ENCODE data around the gene LMCD1. TPM values are rescaled to one million over a fixed set of nuclear protein-coding genes. Genes with fewer than 3 reads are reported as not detected.

The LMCD1 gene
- total RNA-seq, 1 experiment from 2014 or later, result 23.9 TPM

DNA sequence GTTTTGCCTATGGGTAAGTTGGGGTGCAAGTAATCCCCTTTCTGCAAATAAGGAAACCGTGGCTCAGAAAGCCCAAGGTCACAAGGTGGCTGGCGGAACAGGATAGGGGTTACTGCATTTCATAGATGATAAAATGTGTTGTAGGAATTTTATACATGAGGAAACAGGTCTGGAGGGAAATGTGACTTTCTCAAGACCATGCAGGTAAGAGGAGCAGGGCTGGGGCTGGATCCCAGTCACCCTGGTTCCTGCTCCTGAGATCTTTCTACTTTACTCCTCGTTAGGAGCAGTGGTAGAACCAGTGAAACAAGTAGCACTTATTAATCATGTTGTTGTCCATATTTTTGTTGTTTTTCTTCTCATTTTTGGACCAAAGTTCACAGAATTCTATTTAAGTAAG, 79.8 kb downstream of the LMCD1 start:
- H3K36me3 ChIP-seq (ENCODE audit: control insufficient read depth, insufficient read depth, low read length), result no peaks in the 10 kb centered on the region
- TF ChIP-seq CTCF (IDR thresholded peaks at IDR 0.05; ENCODE audit: insufficient read depth in 1 of 2, low read depth in 1 of 2, low read length in 1 of 2, severe bottlenecking in 1 of 2, unreplicated experiment in 1 of 2), result no peak
- no peaks in the 10 kb centered on the region for H3K9me3 ChIP-seq
- H3K4me3 ChIP-seq (ENCODE audit: low read depth, low read length), result no peak overlapping the region
- peaks cover 11% of the 10 kb centered on the region for H3K4me1 ChIP-seq
- ChIA-PET CTCF (no interaction called here), POLR2A (interaction anchor here (0.5 kb wide), 1 partner anchor 405 kb away, joined by 3 read pairs; no protein-coding TSS in a partner anchor)
- Mint-ChIP-seq H3K4me3 (ENCODE audit: unreplicated experiment) (no peak overlapping the region), H3K9me3 (ENCODE audit: unreplicated experiment) (no peaks in the 10 kb centered on the region), H3K27me3 (ENCODE audit: insufficient read depth, unreplicated experiment) (no peaks in the 10 kb centered on the region), H3K27ac (ENCODE audit: unreplicated experiment) (no peak overlapping the region), H3K36me3 (ENCODE audit: insufficient read depth, unreplicated experiment) (no peaks in the 10 kb centered on the region), H3K4me1 (ENCODE audit: low read depth, unreplicated experiment) (peaks cover 9% of the 10 kb centered on the region)
- intact Hi-C loops (cut with micrococcal nuclease; ENCODE audit: unreplicated experiment), result no loop called here
- no peaks in the 10 kb centered on the region for H3K27me3 ChIP-seq (replicated peaks; ENCODE audit: control insufficient read depth, insufficient read depth, low read length)
- BruUV-seq (replicated peaks), result no TSS peak
- DNase-seq, result no peak

- Mint-ChIP-seq H3K27me3 (ENCODE audit: insufficient read depth, unreplicated experiment) (no peaks in the 10 kb centered on the region), H3K36me3 (ENCODE audit: insufficient read depth, unreplicated experiment) (no peaks in the 10 kb centered on the region), H3K4me3 (ENCODE audit: unreplicated experiment) (no peak overlapping the region), H3K4me1 (ENCODE audit: low read depth, unreplicated experiment) (peaks cover 9% of the 10 kb centered on the region), H3K9me3 (ENCODE audit: unreplicated experiment) (no peaks in the 10 kb centered on the region), H3K27ac (ENCODE audit: unreplicated experiment) (no peak overlapping the region)
- TF ChIP-seq CTCF (IDR thresholded peaks at IDR 0.05; ENCODE audit: insufficient read depth in 1 of 2, low read depth in 1 of 2, low read length in 1 of 2, severe bottlenecking in 1 of 2, unreplicated experiment in 1 of 2), result no peak
- Histone ChIP-seq H3K9me3 (no peaks in the 10 kb centered on the region), H3K27me3 (replicated peaks; ENCODE audit: control insufficient read depth, insufficient read depth, low read length) (no peaks in the 10 kb centered on the region), H3K4me3 (ENCODE audit: low read depth, low read length) (no peak overlapping the region), H3K4me1 (peaks cover 11% of the 10 kb centered on the region), H3K36me3 (ENCODE audit: control insufficient read depth, insufficient read depth, low read length) (no peaks in the 10 kb centered on the region)
- ChIA-PET POLR2A (no interaction called here), CTCF (no interaction called here)
- BruUV-seq (replicated peaks), result no TSS peak
- no peak for DNase-seq
- intact Hi-C loops (cut with micrococcal nuclease; ENCODE audit: unreplicated experiment), result no loop called here
Observed at GRCh38 chr3:8581806-8582445, 80.3 kb downstream of the LMCD1 start.

- ChIA-PET POLR2A (no interaction called here), CTCF (no interaction called here)
- Mint-ChIP-seq H3K27me3 (ENCODE audit: insufficient read depth, unreplicated experiment) (no peaks in the 10 kb centered on the region), H3K36me3 (ENCODE audit: insufficient read depth, unreplicated experiment) (no peaks in the 10 kb centered on the region), H3K27ac (ENCODE audit: unreplicated experiment) (no peak overlapping the region), H3K4me1 (ENCODE audit: low read depth, unreplicated experiment) (no peaks in the 10 kb centered on the region), H3K4me3 (ENCODE audit: unreplicated experiment) (no peak overlapping the region), H3K9me3 (ENCODE audit: unreplicated experiment) (no peaks in the 10 kb centered on the region)
- no peaks in the 10 kb centered on the region for H3K9me3 ChIP-seq
- H3K36me3 ChIP-seq (ENCODE audit: control insufficient read depth, insufficient read depth, low read length), result no peaks in the 10 kb centered on the region
- BruUV-seq (replicated peaks), result no TSS peak
- no peak for DNase-seq
- no peak for TF ChIP-seq CTCF (IDR thresholded peaks at IDR 0.05; ENCODE audit: insufficient read depth in 1 of 2, low read depth in 1 of 2, low read length in 1 of 2, severe bottlenecking in 1 of 2, unreplicated experiment in 1 of 2)
- no peaks in the 10 kb centered on the region for H3K27me3 ChIP-seq (replicated peaks; ENCODE audit: control insufficient read depth, insufficient read depth, low read length)
- no peaks in the 10 kb centered on the region for H3K4me1 ChIP-seq
- H3K4me3 ChIP-seq (ENCODE audit: low read depth, low read length), result no peak overlapping the region
- intact Hi-C loops (cut with micrococcal nuclease; ENCODE audit: unreplicated experiment), result no loop called here
Observed at GRCh38 chr3:8584661-8585060, 83.0 kb downstream of the LMCD1 start.
